Mesothelial cell of epicardium (in vitro differentiated cells): ENCODE results near the gene MYH9. TPM values are rescaled to one million over a fixed set of nuclear protein-coding genes. Genes with fewer than 3 reads are reported as not detected.

Experiments used
- DNase-seq, 2 experiments: peaks; one replicate each; pipeline ENCODE4 v3.0.0; 2021; ENCODE audit warnings: low spot score in 2 of 2; ENCODE audit not compliant: unreplicated experiment in 2 of 2
- H3K27ac Mint-ChIP-seq: 2 replicates; pipeline ENCODE4 v1.8.0; 2021; ENCODE audit warnings: mixed read lengths
- H3K27me3 Mint-ChIP-seq: 2 replicates; pipeline ENCODE4 v1.8.0; 2021; ENCODE audit warnings: low read depth, mixed read lengths
- H3K36me3 Mint-ChIP-seq: 2 replicates; pipeline ENCODE4 v1.8.0; 2021; ENCODE audit warnings: mixed read lengths
- H3K4me1 Mint-ChIP-seq: 2 replicates; pipeline ENCODE4 v1.8.0; 2021; ENCODE audit warnings: mixed read lengths
- H3K4me3 Mint-ChIP-seq: 2 replicates; pipeline ENCODE4 v1.8.0; 2021; ENCODE audit warnings: mild to moderate bottlenecking, moderate library complexity, mixed read lengths
- H3K9me3 Mint-ChIP-seq: 2 replicates; pipeline ENCODE4 v1.8.0; 2021; ENCODE audit warnings: mixed read lengths
- total RNA-seq: library from RNA; stranded (reverse); gene quantifications from 3 replicates; pipeline ENCODE4 v1.2.1, GENCODE V29; 2021
- TF ChIP-seq, protein P1 (sequence below): fragments of 200-600 bp; sonication (generic); IDR thresholded peaks from one replicate; pipeline ENCODE4 v1.5.0; 2021; ENCODE audit warnings: antibody characterized with exemption; ENCODE audit not compliant: unreplicated experiment

MYH9 gene
- total RNA-seq, 1 donor from 2014 or later, result 341 TPM

DNA sequence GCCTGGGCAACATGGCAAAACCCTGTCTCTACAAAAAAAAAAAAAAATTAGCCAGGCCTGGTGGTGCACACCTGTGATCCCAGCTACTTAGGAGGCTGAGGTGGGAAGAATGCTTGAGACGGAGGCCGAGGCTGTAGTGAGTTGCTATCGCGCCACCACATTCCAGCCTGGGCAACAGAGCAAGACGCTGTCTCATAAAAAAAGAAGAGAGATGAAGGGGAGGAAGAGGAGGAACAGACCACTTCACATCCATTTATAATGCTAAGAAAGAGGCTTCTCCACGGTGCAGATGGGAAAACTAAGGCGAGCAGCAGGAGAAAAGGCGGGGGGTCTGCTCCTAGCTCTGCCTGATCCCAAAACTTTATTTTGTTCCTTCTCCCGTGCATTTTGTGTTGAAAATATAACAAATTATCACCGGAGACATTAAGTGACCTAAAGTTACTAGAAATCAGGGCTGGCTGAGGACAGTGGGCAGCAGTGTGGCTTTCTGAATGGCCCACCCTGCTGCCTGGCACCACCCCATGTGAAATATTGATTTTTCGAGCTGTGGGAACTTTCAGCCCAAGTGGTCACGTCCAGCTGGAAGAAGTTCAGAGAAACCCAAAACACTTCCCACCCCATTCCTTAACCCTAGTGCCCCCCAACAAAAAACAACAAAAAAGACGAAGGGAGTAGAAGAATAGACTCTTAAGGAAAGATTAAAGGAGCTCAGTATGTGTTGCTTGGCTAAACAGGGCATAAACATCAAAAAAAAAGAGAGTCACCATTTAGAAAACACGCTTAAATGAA, 9.5 kb downstream of the MYH9 start:
- H3K36me3 Mint-ChIP-seq, result peaks cover 13% of the 10 kb centered on the region
- H3K27ac Mint-ChIP-seq, result peak overlapping the region; percentile 85
- no peaks in the 10 kb centered on the region for H3K9me3 Mint-ChIP-seq
- DNase-seq, result no peak
- peaks cover 20% of the 10 kb centered on the region for H3K4me1 Mint-ChIP-seq
- TF ChIP-seq, protein P1, sequence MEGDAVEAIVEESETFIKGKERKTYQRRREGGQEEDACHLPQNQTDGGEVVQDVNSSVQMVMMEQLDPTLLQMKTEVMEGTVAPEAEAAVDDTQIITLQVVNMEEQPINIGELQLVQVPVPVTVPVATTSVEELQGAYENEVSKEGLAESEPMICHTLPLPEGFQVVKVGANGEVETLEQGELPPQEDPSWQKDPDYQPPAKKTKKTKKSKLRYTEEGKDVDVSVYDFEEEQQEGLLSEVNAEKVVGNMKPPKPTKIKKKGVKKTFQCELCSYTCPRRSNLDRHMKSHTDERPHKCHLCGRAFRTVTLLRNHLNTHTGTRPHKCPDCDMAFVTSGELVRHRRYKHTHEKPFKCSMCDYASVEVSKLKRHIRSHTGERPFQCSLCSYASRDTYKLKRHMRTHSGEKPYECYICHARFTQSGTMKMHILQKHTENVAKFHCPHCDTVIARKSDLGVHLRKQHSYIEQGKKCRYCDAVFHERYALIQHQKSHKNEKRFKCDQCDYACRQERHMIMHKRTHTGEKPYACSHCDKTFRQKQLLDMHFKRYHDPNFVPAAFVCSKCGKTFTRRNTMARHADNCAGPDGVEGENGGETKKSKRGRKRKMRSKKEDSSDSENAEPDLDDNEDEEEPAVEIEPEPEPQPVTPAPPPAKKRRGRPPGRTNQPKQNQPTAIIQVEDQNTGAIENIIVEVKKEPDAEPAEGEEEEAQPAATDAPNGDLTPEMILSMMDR, result no peak
- no peaks in the 10 kb centered on the region for H3K27me3 Mint-ChIP-seq
- no peak overlapping the region for H3K4me3 Mint-ChIP-seq

DNA sequence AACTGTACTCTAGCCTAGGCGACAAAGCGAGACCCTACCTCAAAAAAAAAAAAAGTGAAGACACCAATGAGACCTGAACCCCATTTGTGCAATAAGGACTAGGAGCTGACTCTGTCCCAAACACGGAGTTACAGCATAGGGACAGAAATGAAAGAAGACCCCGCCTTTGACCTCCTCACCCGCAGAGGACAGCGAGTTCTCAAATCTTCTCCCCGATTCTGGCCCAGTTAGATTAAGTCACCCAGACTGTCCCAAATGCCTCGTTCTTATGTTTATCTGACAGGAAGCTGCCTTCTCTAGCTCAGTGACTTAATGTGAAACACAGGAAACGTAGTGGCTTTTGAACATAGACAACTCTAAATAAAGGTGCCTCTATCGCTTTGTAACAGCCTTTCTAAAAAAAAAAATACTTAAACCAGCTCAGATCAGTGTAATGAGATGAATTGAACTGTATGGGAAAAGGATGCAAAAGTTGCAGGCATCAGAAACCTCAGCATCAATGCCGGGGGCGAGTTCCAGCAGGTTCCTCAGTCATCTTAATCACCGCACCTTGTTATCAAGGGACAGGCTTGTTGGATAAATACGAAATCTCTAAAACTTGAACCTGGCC, 10.6 kb downstream of the MYH9 start:
- Mint-ChIP-seq H3K27ac (peak overlapping the region; percentile 69), H3K4me1 (peaks cover 27% of the 10 kb centered on the region), H3K4me3 (no peak overlapping the region), H3K27me3 (no peaks in the 10 kb centered on the region), H3K36me3 (peaks cover 12% of the 10 kb centered on the region), H3K9me3 (no peaks in the 10 kb centered on the region)
- TF ChIP-seq, protein P1, result no peak
- DNase-seq, result no peak

DNA sequence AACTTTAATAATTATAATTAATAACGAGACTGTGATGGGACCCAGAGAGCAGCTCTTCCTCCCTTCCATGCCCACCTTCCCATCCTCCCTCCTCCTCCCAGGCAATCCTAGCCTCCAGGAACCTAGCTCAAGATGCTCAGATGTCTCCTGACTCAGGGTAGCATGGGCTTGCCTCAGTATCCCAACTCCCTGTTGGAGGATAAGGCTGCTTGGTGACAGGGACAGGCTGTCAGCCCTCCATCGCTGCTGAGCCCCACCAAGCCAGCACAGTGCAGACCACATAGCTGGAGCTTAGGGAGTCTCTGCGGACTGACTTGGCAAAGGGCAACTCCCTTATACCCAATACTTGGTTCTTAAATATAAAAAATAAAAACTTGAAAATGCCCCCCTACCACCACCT, 11.5 kb downstream of the MYH9 start:
- TF ChIP-seq, protein P1, result no peak
- no peaks in the 10 kb centered on the region for H3K27me3 Mint-ChIP-seq
- H3K9me3 Mint-ChIP-seq, result no peaks in the 10 kb centered on the region
- H3K4me1 Mint-ChIP-seq, result peaks cover 31% of the 10 kb centered on the region
- no peak for DNase-seq
- H3K36me3 Mint-ChIP-seq, result peaks cover 12% of the 10 kb centered on the region
- no peak overlapping the region for H3K27ac Mint-ChIP-seq
- H3K4me3 Mint-ChIP-seq, result no peak overlapping the region

DNA sequence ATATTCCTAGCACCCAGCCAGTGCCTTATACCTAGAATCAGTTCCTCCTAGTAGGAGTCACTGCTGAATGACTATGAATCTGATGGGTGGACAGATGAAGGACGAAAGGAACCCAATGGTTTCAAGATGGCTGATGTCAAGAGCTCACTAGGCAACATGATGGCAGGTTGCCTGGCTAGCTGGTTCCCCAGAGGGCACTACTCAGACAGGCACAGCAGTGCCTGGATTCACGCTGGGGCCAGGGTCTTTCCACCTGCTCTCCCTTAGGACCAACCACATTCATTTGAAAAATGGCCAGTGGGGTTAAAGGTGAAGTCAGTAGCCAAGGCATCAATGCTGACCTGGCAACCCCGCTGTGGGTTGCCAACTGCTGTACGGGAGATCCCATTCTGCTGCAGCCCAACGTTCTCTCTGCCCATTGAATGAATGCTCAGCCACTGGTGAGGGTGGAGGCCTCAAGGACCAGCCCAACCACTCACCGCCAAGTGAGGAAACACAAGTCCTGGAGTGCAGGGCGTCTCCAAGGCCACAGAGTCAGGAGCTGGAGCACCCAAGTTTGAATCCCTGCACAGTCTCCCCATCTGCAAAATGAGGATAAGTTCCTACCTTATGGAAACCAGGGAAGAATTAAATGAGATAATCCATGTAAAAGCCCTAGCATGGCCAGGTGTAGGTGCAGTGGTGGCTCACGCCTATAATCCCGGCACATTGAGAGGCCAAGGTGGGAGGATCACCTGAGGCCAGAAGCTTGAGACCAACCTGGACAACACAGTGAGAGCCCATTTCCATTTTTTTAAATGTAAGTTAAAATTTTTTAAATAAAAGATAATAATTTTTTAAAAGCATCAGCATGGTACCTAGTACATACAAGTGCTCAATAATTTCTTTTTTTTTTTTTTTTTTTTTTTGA, 12.4 kb downstream of the MYH9 start:
- Mint-ChIP-seq H3K36me3 (peaks cover 12% of the 10 kb centered on the region), H3K4me3 (no peak overlapping the region), H3K27me3 (no peaks in the 10 kb centered on the region), H3K27ac (no peak overlapping the region), H3K9me3 (no peaks in the 10 kb centered on the region), H3K4me1 (peaks cover 41% of the 10 kb centered on the region)
- TF ChIP-seq, protein P1, result no peak
- DNase-seq, result no peak

DNA sequence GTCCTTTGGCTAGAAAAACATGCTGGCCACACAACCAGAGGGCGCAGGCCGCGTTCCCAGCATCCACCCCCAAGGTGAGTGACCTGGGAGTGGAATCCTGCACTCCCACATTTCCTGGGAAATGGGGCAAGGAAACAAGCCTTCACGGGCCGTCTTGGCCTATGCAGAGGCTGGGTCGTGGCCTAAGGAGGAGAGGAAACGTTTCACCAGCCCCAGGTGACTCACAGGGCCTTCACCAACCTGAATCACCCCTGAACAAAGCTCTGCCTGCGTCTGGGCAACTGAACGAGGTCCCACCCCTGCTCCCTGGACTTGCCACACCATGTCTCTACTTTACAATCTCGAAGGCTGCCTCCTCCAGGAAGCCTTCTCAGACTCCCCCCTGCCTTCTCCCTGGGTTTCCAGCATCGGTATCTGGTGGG, 13.2 kb downstream of the MYH9 start:
- H3K27me3 Mint-ChIP-seq, result no peaks in the 10 kb centered on the region
- H3K4me3 Mint-ChIP-seq, result no peak overlapping the region
- peak overlapping the region; percentile 80 for H3K27ac Mint-ChIP-seq
- H3K9me3 Mint-ChIP-seq, result no peaks in the 10 kb centered on the region
- no peak for DNase-seq
- peaks cover 12% of the 10 kb centered on the region for H3K36me3 Mint-ChIP-seq
- TF ChIP-seq, protein P1, result no peak
- H3K4me1 Mint-ChIP-seq, result peaks cover 48% of the 10 kb centered on the region
